SK-N-SH (cell line): ENCODE data around the gene MBTPS1. TPM values are rescaled to one million over a fixed set of nuclear protein-coding genes. Genes with fewer than 3 reads are reported as not detected.

Source experiments
- CTCF ChIA-PET: fragments of 300-600, 350-600 bp; formaldehyde crosslinking; extraction: SDS; loops from one replicate; lab custom pipeline; 2021; lab: Yijun Ruan, JAX
- POLR2A ChIA-PET: fragments of 350-600 bp; sonication (Branson Sonifier 250); formaldehyde crosslinking; extraction: SDS; loops from one replicate; lab custom pipeline; 2020; ENCODE audit warnings: antibody characterized with exemption, inconsistent platforms; lab: Yijun Ruan, JAX
- DNase-seq: peaks from one replicate; pipeline ENCODE4 v3.0.0; 2012
- H2AFZ ChIP-seq: fragments of 200-600 bp; sonication (generic); 2 replicates; pipeline ENCODE4 v1.8.1; 2016; ENCODE audit warnings: antibody characterized with exemption, mild to moderate bottlenecking, low read depth
- H3F3A ChIP-seq: fragments of 200-600 bp; sonication (generic); replicated peaks from 2 replicates; pipeline ENCODE3; 2016; ENCODE audit warnings: antibody characterized with exemption, mild to moderate bottlenecking; ENCODE audit not compliant: insufficient read depth
- H3K27ac ChIP-seq, 2 experiments: fragments of 200-500 bp in 1 of 2; fragments of 200-600 bp in 1 of 2; sonication (Bioruptor generic) in 1 of 2; sonication (generic), shearing (Covaris generic) in 1 of 2; 2 replicates each; pipeline versions ENCODE4 v1.5.1 to v1.6.1; 2014 to 2016; ENCODE audit warnings: low read depth in 2 of 2, inconsistent platforms in 1 of 2, low read length in 1 of 2, mild to moderate bottlenecking in 1 of 2, mixed read lengths in 1 of 2
- H3K27me3 ChIP-seq: fragments of 200-600 bp; sonication (generic), shearing (Covaris generic); 2 replicates; pipeline ENCODE4 v1.6.1; 2016; ENCODE audit warnings: mixed run types; ENCODE audit not compliant: insufficient read depth
- H3K36me3 ChIP-seq, 2 experiments: fragments of 200-500 bp in 1 of 2; fragments of 200-600 bp in 1 of 2; sonication (Bioruptor generic) in 1 of 2; sonication (generic) in 1 of 2; replicated peaks in 1 of 2; 2 replicates each; pipeline versions ENCODE3 to v1.5.1; 2014 to 2016; ENCODE audit warnings: low read length in 1 of 2, mild to moderate bottlenecking in 1 of 2; ENCODE audit not compliant: insufficient read depth in 2 of 2, control insufficient read depth in 1 of 2
- H3K4me1 ChIP-seq, 2 experiments: fragments of 200-500 bp in 1 of 2; fragments of 200-600 bp in 1 of 2; sonication (Bioruptor generic) in 1 of 2; sonication (generic), shearing (Covaris generic) in 1 of 2; 2 replicates each; pipeline versions ENCODE4 v1.5.1 to v1.6.1; 2014 to 2016; ENCODE audit warnings: low read depth in 1 of 2, low read length in 1 of 2, mixed run types in 1 of 2; ENCODE audit not compliant: insufficient read depth in 2 of 2, control insufficient read depth in 1 of 2
- H3K4me2 ChIP-seq: fragments of 200-600 bp; sonication (generic), shearing (Covaris generic); 2 replicates; pipeline ENCODE4 v1.6.1; 2017; ENCODE audit warnings: mixed run types
- H3K4me3 ChIP-seq, 2 experiments: fragments of 200-500 bp in 1 of 2; fragments of 200-600 bp in 1 of 2; sonication (Bioruptor generic) in 1 of 2; sonication (generic), shearing (Covaris generic) in 1 of 2; 2 replicates each; pipeline versions ENCODE4 v1.5.1 to v1.8.1; 2014 to 2016; ENCODE audit warnings: low read depth in 2 of 2, inconsistent platforms in 1 of 2, low read length in 1 of 2, mild to moderate bottlenecking in 1 of 2, mixed read lengths in 1 of 2, moderate library complexity in 1 of 2
- H3K79me2 ChIP-seq: fragments of 200-600 bp; sonication (generic); 2 replicates; pipeline ENCODE4 v1.8.1; 2017; ENCODE audit warnings: mild to moderate bottlenecking; ENCODE audit not compliant: insufficient read depth
- H3K9ac ChIP-seq: fragments of 200-600 bp; sonication (generic); 2 replicates; pipeline ENCODE4 v1.6.1; 2017; ENCODE audit warnings: mixed run types
- H3K9me2 ChIP-seq: fragments of 200-600 bp; sonication (generic); 2 replicates; pipeline ENCODE4 v1.6.1; 2017; ENCODE audit warnings: mixed run types
- H3K9me3 ChIP-seq: fragments of 200-600 bp; sonication (generic); 2 replicates; pipeline ENCODE4 v1.6.1; 2017; ENCODE audit warnings: mixed run types, mild to moderate bottlenecking, moderate library complexity
- H4K20me1 ChIP-seq: fragments of 200-600 bp; sonication (generic); 2 replicates; pipeline ENCODE4 v1.6.1; 2017; ENCODE audit warnings: mild to moderate bottlenecking, mixed run types; ENCODE audit not compliant: insufficient read depth
- ELF1 ChIP-seq: IDR thresholded peaks from 2 replicates; pipeline ENCODE4 v1.4.0; 2012
- RCOR1 ChIP-seq: fragments of 150-350 bp; IDR thresholded peaks from 2 replicates; pipeline ENCODE4 v1.6.1; 2017; ENCODE audit warnings: antibody characterized with exemption, low read length
- SMC3 ChIP-seq: IDR thresholded peaks from 2 replicates; pipeline ENCODE4 v1.6.1; 2012; ENCODE audit warnings: low read depth, low read length, improper control_type of control experiment
- WGBS: methylation state at CpG from one replicate; pipeline ENCODE4 v1.1.6; 2017; ENCODE audit warnings: low lambda C conversion rate; 5-methylcytosine and 5-hydroxymethylcytosine counted together
- polyA plus RNA-seq, 3 experiments: library from polyadenylated mRNA; depleted of rRNA; stranded (reverse); fragments of >200 nt; gene quantifications; 2 replicates each; pipeline ENCODE4 v1.2.3, GENCODE V29; 2012
- TF ChIP-seq, protein P1 (sequence below): IDR thresholded peaks from 2 replicates; pipeline ENCODE4 v1.4.0; 2012; ENCODE audit warnings: low read depth, borderline replicate concordance
- TF ChIP-seq, protein P2 (sequence below): IDR thresholded peaks from 2 replicates; pipeline ENCODE4 v1.4.0; 2012; ENCODE audit warnings: low read depth, borderline replicate concordance
- TF ChIP-seq, protein P3 (sequence below): IDR thresholded peaks from 2 replicates; pipeline ENCODE4; 2012
- TF ChIP-seq, protein P4 (sequence below): fragments of 150-350 bp; IDR thresholded peaks from 2 replicates; pipeline ENCODE4 v1.6.1; 2016; ENCODE audit warnings: mild to moderate bottlenecking, low read depth, low read length

The MBTPS1 gene
- polyA plus RNA-seq, 1 of the 3 experiments (the other 2 are of a cell fraction): 84.9 TPM

DNA sequence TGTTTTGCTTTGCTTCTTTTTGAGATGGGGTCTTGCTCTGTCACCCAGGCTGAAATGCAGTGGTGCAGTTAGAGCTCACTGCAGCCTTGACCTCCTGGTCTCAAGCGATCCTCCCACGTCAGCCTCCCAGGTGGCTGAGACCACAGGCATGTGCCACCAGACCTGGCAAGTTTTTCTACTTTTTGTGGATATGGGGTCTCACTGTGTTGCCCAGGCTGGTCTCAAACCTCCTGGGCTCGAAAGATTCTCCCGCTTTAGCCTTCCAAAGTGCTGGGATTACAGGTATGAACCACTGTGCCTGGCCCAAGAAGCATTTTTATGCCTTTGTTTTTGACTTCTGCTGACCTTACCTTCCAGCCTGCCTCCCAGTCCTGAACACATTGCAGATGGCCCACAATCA, 38.5 kb upstream of the MBTPS1 start:
- Histone ChIP-seq H3K9me3 (no peaks in the 10 kb centered on the region), H3F3A (peaks cover 3% of the 10 kb centered on the region), H3K9ac (no peak overlapping the region), H3K27ac (no peak overlapping the region), H3K4me3 (no peak overlapping the region), H4K20me1 (no peaks in the 10 kb centered on the region), H2AFZ (no peak overlapping the region), H3K9me2 (no peaks in the 10 kb centered on the region), H3K4me2 (no peak overlapping the region), H3K36me3 (no peaks in the 10 kb centered on the region), H3K27me3 (no peaks in the 10 kb centered on the region), H3K79me2 (no peaks in the 10 kb centered on the region), H3K4me1 (peaks cover 0 to 2% of the 10 kb centered on the region in 2 experiments; a peak in 1 of 4 replicates)
- ChIA-PET POLR2A (no interaction called here), CTCF (interaction anchor here (1.2 kb wide), 1 partner anchor 32 kb away, joined by 4 read pairs; the partner anchor contains the start of gene TAF1C)
- 75% methylated on average over 2 of the region's 4 CpGs for WGBS
- no peak for DNase-seq
- TF ChIP-seq, protein P1, sequence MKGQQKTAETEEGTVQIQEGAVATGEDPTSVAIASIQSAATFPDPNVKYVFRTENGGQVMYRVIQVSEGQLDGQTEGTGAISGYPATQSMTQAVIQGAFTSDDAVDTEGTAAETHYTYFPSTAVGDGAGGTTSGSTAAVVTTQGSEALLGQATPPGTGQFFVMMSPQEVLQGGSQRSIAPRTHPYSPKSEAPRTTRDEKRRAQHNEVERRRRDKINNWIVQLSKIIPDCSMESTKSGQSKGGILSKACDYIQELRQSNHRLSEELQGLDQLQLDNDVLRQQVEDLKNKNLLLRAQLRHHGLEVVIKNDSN: no peak
- no peak for TF ChIP-seq RCOR1

DNA sequence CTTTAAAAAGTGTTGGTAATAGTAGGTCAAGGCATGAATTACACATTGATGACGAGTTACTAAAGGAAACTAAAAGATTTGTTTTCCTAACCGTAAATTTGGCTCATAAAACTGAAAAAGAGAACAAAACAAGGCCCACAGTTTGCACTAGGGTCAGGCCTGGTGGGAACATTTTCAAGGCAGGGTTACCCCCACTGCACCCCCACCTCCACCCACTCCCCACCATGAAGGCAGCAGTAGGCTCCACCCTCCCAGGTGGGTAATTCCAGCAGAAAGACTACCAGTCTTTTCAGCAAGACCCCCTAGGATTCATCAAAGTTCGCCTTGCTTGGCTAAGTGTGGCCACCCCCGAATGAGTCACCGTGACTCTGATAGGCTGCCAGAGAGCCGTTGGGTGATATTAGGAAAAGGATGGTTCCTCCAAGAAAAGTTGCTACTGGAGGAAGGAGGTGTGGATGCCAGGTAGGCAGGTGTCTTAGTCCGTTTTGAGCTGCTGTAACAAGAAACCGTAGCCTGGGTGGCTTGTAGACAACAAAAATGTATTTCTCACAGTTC, 37.0 kb upstream of the MBTPS1 start:
- no peaks in the 10 kb centered on the region for H3K36me3 ChIP-seq
- no peak overlapping the region for H2AFZ ChIP-seq
- no peaks in the 10 kb centered on the region for H3K27me3 ChIP-seq
- ChIA-PET CTCF (interaction anchor here (1.0 to 1.4 kb wide), 2 partner anchors 21 to 33 kb away, joined by 4 to 5 read pairs; partner anchors contain the start of gene TAF1C), POLR2A (no interaction called here)
- peaks cover 3% of the 10 kb centered on the region for H3F3A ChIP-seq
- H3K4me1 ChIP-seq: no peaks in the 10 kb centered on the region; a peak in 1 of 4 replicates
- H3K79me2 ChIP-seq: no peaks in the 10 kb centered on the region
- H3K9me2 ChIP-seq: no peaks in the 10 kb centered on the region
- DNase-seq: no peak
- TF ChIP-seq, protein P2, sequence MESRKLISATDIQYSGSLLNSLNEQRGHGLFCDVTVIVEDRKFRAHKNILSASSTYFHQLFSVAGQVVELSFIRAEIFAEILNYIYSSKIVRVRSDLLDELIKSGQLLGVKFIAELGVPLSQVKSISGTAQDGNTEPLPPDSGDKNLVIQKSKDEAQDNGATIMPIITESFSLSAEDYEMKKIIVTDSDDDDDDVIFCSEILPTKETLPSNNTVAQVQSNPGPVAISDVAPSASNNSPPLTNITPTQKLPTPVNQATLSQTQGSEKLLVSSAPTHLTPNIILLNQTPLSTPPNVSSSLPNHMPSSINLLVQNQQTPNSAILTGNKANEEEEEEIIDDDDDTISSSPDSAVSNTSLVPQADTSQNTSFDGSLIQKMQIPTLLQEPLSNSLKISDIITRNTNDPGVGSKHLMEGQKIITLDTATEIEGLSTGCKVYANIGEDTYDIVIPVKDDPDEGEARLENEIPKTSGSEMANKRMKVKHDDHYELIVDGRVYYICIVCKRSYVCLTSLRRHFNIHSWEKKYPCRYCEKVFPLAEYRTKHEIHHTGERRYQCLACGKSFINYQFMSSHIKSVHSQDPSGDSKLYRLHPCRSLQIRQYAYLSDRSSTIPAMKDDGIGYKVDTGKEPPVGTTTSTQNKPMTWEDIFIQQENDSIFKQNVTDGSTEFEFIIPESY: no peak
- TF ChIP-seq SMC3: no peak
- TF ChIP-seq, protein P3, sequence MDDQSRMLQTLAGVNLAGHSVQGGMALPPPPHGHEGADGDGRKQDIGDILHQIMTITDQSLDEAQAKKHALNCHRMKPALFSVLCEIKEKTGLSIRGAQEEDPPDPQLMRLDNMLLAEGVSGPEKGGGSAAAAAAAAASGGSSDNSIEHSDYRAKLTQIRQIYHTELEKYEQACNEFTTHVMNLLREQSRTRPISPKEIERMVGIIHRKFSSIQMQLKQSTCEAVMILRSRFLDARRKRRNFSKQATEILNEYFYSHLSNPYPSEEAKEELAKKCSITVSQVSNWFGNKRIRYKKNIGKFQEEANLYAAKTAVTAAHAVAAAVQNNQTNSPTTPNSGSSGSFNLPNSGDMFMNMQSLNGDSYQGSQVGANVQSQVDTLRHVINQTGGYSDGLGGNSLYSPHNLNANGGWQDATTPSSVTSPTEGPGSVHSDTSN: no peak
- TF ChIP-seq, protein P4, sequence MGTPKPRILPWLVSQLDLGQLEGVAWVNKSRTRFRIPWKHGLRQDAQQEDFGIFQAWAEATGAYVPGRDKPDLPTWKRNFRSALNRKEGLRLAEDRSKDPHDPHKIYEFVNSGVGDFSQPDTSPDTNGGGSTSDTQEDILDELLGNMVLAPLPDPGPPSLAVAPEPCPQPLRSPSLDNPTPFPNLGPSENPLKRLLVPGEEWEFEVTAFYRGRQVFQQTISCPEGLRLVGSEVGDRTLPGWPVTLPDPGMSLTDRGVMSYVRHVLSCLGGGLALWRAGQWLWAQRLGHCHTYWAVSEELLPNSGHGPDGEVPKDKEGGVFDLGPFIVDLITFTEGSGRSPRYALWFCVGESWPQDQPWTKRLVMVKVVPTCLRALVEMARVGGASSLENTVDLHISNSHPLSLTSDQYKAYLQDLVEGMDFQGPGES: no peak
- TF ChIP-seq ELF1: no peak
- no peak overlapping the region for H3K4me3 ChIP-seq
- H3K27ac ChIP-seq: no peak overlapping the region
- H3K9me3 ChIP-seq: no peaks in the 10 kb centered on the region
- 71% methylated on average over 8 of the region's 8 CpGs for WGBS
- no peak overlapping the region for H3K4me2 ChIP-seq
- no peaks in the 10 kb centered on the region for H4K20me1 ChIP-seq
- H3K9ac ChIP-seq: no peak overlapping the region
